GM19328 (cell line): ENCODE data around the gene CEP72.
"Not testable (repeated sequence)": the region's sequence is repeated elsewhere in the genome, so short reads cannot be mapped to it uniquely, and the experiment has no call there.

Source experiments
- ATAC-seq: cut with Tn5 transposase; IDR thresholded peaks from one replicate; pipeline ENCODE4 v1.9.1; 2021; ENCODE audit warnings: mild to moderate bottlenecking, moderate library complexity; ENCODE audit not compliant: unreplicated experiment

CEP72 gene

GRCh38 chr5:696753-697702 lies 84.9 kb downstream of the CEP72 start:
- not testable (repeated sequence) for ATAC-seq
